ENCODE results near the gene KLK15. TPM values are rescaled to one million over a fixed set of nuclear protein-coding genes. Genes with fewer than 3 reads are reported as not detected.

The KLK15 gene
- total RNA-seq, 1 donor from 2014 or later = not detected

- H3K9me3 ChIP-seq = no peaks in the 10 kb centered on the region
- H3K4me3 ChIP-seq = no peak overlapping the region
- intact Hi-C loops (cut with DNase I) = no loop called here
- peaks cover 16% of the 10 kb centered on the region for H3K4me1 ChIP-seq
- no peak for TF ChIP-seq POLR2A (IDR thresholded peaks at IDR 0.05)
- no peak for TF ChIP-seq CTCF (IDR thresholded peaks at IDR 0.05)
- no peak for TF ChIP-seq POLR2AphosphoS5 (IDR thresholded peaks at IDR 0.05; ENCODE audit: insufficient read depth in 1 of 2, low read depth in 1 of 2)
- H3K27ac ChIP-seq = no peak overlapping the region
- H3K36me3 ChIP-seq = no peaks in the 10 kb centered on the region
- no peaks in the 10 kb centered on the region for H3K27me3 ChIP-seq
- no peak for DNase-seq (ENCODE audit: extremely low spot score in 2 of 2)
These were observed 4.9 kb upstream of the KLK15 start for GRCh38 chr19:50838239-50838638.

- Histone ChIP-seq H3K27ac (no peak overlapping the region), H3K36me3 (no peaks in the 10 kb centered on the region), H3K4me3 (no peak overlapping the region), H3K4me1 (peaks cover 16% of the 10 kb centered on the region), H3K9me3 (no peaks in the 10 kb centered on the region), H3K27me3 (no peaks in the 10 kb centered on the region)
- no peak for DNase-seq (ENCODE audit: extremely low spot score in 2 of 2)
- intact Hi-C loops (cut with DNase I) = no loop called here
- TF ChIP-seq POLR2AphosphoS5 (IDR thresholded peaks at IDR 0.05; ENCODE audit: insufficient read depth in 1 of 2, low read depth in 1 of 2) = no peak
- TF ChIP-seq POLR2A (IDR thresholded peaks at IDR 0.05) = no peak
- no peak for TF ChIP-seq CTCF (IDR thresholded peaks at IDR 0.05)
These were observed 3.9 kb upstream of the KLK15 start for GRCh38 chr19:50837300-50837699.

DNA sequence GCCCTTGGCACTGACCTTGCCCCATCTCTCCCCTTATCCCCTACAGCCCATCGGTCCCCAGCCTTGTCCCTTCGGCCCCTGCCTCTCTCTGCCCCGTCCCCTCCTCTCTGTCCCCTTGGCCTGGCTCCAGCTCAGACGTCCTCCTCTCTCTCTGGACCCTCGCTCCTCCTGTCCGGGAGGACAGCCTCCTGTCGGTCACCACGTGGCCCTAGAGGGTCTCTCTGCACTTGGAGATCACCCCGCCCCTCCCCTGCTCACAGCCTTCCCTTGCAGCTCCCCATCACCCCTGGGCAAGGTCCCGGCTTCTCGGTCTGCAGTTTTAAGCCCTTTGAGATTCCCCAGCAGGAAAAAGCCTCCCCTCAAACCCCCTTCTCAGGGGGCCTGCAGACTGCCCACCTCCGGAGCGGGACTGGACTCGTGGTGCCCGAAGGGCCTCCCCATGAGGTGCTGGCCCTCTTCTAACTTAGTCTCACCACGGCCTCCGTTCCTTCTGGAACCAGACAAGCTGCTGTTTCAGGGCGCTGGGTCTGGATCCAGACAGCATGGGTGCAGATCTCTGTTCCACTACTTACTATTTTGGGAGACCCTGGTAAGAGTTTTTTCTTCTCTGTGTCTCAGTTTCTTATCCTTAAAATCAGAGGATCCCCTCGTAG lies 3.3 kb upstream of the KLK15 start:
- Histone ChIP-seq H3K27ac (no peak overlapping the region), H3K36me3 (no peaks in the 10 kb centered on the region), H3K4me3 (peak overlapping the region in 1 of 2 donors; percentile 36), H3K4me1 (peaks cover 16% of the 10 kb centered on the region), H3K27me3 (no peaks in the 10 kb centered on the region), H3K9me3 (no peaks in the 10 kb centered on the region)
- no peak for DNase-seq (ENCODE audit: extremely low spot score in 2 of 2)
- intact Hi-C loops (cut with DNase I) = no loop called here
- TF ChIP-seq POLR2AphosphoS5 (IDR thresholded peaks at IDR 0.05; ENCODE audit: insufficient read depth in 1 of 2, low read depth in 1 of 2) (no peak), CTCF (IDR thresholded peaks at IDR 0.05) (no peak)

DNA sequence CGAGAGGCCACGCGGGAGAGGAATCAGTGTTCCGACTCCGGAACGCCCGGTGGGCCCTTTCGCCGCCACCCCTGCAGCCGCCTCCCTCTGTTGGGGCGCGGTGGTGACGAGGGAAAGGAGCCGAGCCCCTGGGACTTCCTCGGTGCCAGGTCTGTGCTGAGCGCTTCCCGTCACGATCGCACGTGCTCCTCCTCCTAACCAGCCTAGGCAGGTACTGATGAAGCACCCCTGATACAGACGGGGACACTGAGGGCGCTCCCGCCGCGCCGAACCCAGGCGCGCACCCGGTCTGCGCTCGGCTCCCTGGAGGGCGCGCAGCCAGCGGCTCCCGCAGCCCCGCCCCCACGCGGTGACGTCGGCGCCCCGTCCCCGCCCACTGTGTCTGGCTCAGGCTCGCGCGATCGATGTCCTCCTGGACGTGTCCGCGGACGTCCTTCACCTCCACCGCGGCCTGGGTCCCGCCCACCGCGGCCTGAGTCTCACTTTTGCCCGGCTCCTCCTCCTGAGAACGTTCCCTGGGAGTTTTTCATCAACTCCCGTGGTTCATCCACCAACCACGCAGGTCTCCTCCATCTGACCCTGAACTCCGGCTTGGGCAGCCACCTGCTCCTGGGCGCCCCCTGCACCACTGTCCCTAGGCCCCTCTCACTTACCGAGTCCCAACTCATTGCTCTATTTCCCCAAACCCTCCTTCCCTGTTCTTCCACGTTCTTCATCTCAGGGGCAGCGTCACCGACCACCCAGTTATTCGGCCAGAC lies 2.6 kb upstream of the KLK15 start:
- TF ChIP-seq POLR2A (IDR thresholded peaks at IDR 0.05) (no peak), POLR2AphosphoS5 (IDR thresholded peaks at IDR 0.05; ENCODE audit: insufficient read depth in 1 of 2, low read depth in 1 of 2) (peak in 1 of 2 donors; percentile 27)
- DNase-seq (ENCODE audit: extremely low spot score in 2 of 2) = no peak
- H3K9me3 ChIP-seq = no peaks in the 10 kb centered on the region
- intact Hi-C loops (cut with DNase I) = no loop called here
- H3K36me3 ChIP-seq = no peaks in the 10 kb centered on the region
- H3K4me3 ChIP-seq = peak overlapping the region; percentile 36 to 52
- no peak overlapping the region for H3K27ac ChIP-seq
- H3K27me3 ChIP-seq = no peaks in the 10 kb centered on the region
- H3K4me1 ChIP-seq = peaks cover 16% of the 10 kb centered on the region

DNA sequence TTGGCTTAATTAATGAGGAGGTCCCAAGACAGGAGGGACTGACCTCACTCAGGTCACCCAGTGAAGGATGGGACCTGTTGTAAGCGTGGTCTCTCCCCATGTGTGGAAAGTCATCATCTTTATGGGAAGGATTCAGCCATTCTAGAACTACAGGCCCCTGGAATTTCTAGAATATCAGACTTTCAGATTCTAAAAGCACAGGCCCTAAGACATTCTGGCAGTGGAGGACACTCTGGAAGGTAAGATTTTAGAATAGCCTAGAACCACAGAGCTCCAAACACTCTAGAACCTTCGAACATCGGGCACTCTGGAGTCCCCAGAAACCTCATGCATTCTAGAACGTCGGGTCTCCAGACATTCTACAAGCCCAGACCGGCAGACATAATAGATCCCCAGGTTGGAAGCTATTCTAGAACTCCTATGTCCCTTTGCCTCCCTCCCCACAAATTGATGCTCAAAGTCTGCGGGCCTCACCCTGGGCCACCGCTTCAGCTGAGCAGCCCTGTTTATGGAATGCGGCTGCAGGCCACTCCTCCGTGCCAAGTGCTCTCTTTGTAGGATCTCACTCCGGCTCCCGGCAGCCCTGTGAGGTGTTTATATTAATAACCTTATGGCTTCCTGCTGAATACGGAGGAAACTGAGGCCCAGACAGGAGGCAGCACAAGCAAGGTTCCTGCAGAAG lies 1.9 kb upstream of the KLK15 start:
- TF ChIP-seq CTCF (IDR thresholded peaks at IDR 0.05) (no peak), POLR2AphosphoS5 (IDR thresholded peaks at IDR 0.05; ENCODE audit: insufficient read depth in 1 of 2, low read depth in 1 of 2) (no peak), POLR2A (IDR thresholded peaks at IDR 0.05) (no peak)
- no peak for DNase-seq (ENCODE audit: extremely low spot score in 2 of 2)
- Histone ChIP-seq H3K9me3 (no peaks in the 10 kb centered on the region), H3K4me3 (peak overlapping the region; percentile 36 to 52), H3K27me3 (no peaks in the 10 kb centered on the region), H3K4me1 (peaks cover 16% of the 10 kb centered on the region), H3K36me3 (no peaks in the 10 kb centered on the region), H3K27ac (no peak overlapping the region)
- intact Hi-C loops (cut with DNase I) = no loop called here
